ENCODE results near the gene HMBS.

GRCh38 chr11:119087123-119087522 lies 2.4 kb downstream of the HMBS start:
- TF ChIP-seq, protein P1, sequence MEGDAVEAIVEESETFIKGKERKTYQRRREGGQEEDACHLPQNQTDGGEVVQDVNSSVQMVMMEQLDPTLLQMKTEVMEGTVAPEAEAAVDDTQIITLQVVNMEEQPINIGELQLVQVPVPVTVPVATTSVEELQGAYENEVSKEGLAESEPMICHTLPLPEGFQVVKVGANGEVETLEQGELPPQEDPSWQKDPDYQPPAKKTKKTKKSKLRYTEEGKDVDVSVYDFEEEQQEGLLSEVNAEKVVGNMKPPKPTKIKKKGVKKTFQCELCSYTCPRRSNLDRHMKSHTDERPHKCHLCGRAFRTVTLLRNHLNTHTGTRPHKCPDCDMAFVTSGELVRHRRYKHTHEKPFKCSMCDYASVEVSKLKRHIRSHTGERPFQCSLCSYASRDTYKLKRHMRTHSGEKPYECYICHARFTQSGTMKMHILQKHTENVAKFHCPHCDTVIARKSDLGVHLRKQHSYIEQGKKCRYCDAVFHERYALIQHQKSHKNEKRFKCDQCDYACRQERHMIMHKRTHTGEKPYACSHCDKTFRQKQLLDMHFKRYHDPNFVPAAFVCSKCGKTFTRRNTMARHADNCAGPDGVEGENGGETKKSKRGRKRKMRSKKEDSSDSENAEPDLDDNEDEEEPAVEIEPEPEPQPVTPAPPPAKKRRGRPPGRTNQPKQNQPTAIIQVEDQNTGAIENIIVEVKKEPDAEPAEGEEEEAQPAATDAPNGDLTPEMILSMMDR (IDR thresholded peaks at IDR 0.05; ENCODE audit: low read length), result no peak
- no peak for TF ChIP-seq EZH2 (IDR thresholded peaks at IDR 0.05; ENCODE audit: borderline replicate concordance, low read length)
